Vagina (tissue), 2 donors: ENCODE measurements around the gene TRIB2. TPM values are rescaled to one million over a fixed set of nuclear protein-coding genes. Genes with fewer than 3 reads are reported as not detected.

ENCODE experiments used
- DNase-seq, 2 donors: peaks; one replicate each; pipeline ENCODE4 v3.0.0-alpha.2; 2017; ENCODE audit errors: extremely low spot score in 2 of 2
- H3K27ac ChIP-seq: fragments of 200-600 bp; sonication (generic); one replicate; pipeline ENCODE4 v1.5.1; 2019
- H3K27me3 ChIP-seq: fragments of 200-600 bp; sonication (generic); one replicate; pipeline ENCODE4 v1.5.1; 2019
- H3K36me3 ChIP-seq, 2 donors: fragments of 200-600 bp; sonication (generic); one replicate each; pipeline ENCODE4 v1.5.1; 2017 to 2019
- H3K4me1 ChIP-seq: fragments of 200-600 bp; sonication (generic); one replicate; pipeline ENCODE4 v1.5.1; 2019
- H3K4me3 ChIP-seq, 2 donors: fragments of 200-600 bp; sonication (generic); 1 replicate in 1 of 2; 2 replicates in 1 of 2; pipeline ENCODE4 v1.5.1; 2016 to 2019
- H3K9me3 ChIP-seq: fragments of 200-600 bp; sonication (generic); one replicate; pipeline ENCODE4 v1.5.1; 2019
- POLR2A ChIP-seq, 2 donors: fragments of 450-650 bp; IDR thresholded peaks; one replicate each; pipeline ENCODE4 v1.6.1; 2017; ENCODE audit warnings: antibody characterized with exemption in 2 of 2, mild to moderate bottlenecking in 2 of 2, moderate library complexity in 2 of 2
- POLR2AphosphoS5 ChIP-seq, 2 donors: sonication (generic); formaldehyde crosslinking; IDR thresholded peaks; one replicate each; pipeline ENCODE4 v1.9.0; 2017; ENCODE audit warnings: antibody characterized with exemption in 2 of 2, mild to moderate bottlenecking in 2 of 2, low read depth in 1 of 2; ENCODE audit not compliant: insufficient read depth in 1 of 2
- intact Hi-C: fragments of 100-400 bp; cut with DNase I; formaldehyde crosslinking; loops from one replicate; pipeline ENCODE4 v1.15.1; 2023
- total RNA-seq: library from RNA; depleted of rRNA; stranded (reverse); fragments of >200 nt; gene quantifications from one replicate; pipeline ENCODE4 v1.2.3, GENCODE V29; 2016
- TF ChIP-seq, protein P1 (sequence below), 3 experiments: fragments of 450-650 bp in 2 of 3; fragments of 200-600 bp in 1 of 3; sonication (generic) in 1 of 3; IDR thresholded peaks; one replicate each; pipeline ENCODE4 v1.5.1; 2017 to 2019; ENCODE audit warnings: antibody characterized with exemption in 3 of 3, mild to moderate bottlenecking in 2 of 3, moderate library complexity in 2 of 3

The TRIB2 gene
- total RNA-seq, 1 donor from 2014 or later, result 64.8 TPM

GRCh38 chr2:12767541-12767940, 50.8 kb downstream of the TRIB2 start:
- no peak for TF ChIP-seq POLR2AphosphoS5 (IDR thresholded peaks at IDR 0.05; ENCODE audit: insufficient read depth in 1 of 2, low read depth in 1 of 2)
- no peak for TF ChIP-seq POLR2A (IDR thresholded peaks at IDR 0.05)
- TF ChIP-seq, protein P1, sequence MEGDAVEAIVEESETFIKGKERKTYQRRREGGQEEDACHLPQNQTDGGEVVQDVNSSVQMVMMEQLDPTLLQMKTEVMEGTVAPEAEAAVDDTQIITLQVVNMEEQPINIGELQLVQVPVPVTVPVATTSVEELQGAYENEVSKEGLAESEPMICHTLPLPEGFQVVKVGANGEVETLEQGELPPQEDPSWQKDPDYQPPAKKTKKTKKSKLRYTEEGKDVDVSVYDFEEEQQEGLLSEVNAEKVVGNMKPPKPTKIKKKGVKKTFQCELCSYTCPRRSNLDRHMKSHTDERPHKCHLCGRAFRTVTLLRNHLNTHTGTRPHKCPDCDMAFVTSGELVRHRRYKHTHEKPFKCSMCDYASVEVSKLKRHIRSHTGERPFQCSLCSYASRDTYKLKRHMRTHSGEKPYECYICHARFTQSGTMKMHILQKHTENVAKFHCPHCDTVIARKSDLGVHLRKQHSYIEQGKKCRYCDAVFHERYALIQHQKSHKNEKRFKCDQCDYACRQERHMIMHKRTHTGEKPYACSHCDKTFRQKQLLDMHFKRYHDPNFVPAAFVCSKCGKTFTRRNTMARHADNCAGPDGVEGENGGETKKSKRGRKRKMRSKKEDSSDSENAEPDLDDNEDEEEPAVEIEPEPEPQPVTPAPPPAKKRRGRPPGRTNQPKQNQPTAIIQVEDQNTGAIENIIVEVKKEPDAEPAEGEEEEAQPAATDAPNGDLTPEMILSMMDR (IDR thresholded peaks at IDR 0.05), result no peak
- DNase-seq, result no peak
- H3K27ac ChIP-seq, result no peak overlapping the region
- no peak overlapping the region for H3K4me3 ChIP-seq
- H3K36me3 ChIP-seq, result no peaks in the 10 kb centered on the region
- H3K27me3 ChIP-seq, result no peaks in the 10 kb centered on the region
- no peaks in the 10 kb centered on the region for H3K4me1 ChIP-seq
- intact Hi-C loops, result no loop called here
- H3K9me3 ChIP-seq, result no peaks in the 10 kb centered on the region

DNA sequence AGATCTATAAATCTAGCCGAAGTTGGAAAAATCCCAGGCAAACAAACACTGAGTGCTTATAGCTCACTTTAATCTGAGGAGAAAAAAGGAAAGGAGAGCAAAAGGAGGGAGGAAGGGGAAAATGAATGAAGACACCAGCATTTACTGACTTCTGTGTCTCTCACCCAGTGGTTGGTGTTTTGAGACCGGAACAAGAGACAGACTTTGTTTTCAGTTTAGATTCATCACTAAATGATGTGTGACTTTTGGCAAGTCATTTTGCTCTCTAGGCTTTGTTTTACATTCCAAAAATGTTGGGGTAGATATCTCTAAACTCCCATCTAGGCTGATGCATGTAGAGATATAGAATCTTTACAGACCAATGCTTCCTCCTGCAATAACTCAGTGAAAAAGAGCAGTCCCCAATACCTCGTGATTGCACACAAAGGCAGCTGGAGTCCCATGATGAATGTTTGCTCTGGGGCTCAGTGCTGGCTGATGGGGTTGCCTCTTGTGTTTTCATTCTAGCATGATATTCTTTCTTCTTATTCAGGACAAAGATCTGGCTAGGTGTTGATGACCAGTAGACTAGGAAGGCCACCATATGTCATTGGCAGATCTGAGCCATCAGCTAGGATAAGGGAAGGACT, 51.4 kb downstream of the TRIB2 start:
- H3K36me3 ChIP-seq, result no peaks in the 10 kb centered on the region
- intact Hi-C loops, result no loop called here
- DNase-seq, result no peak
- no peaks in the 10 kb centered on the region for H3K9me3 ChIP-seq
- H3K4me3 ChIP-seq, result no peak overlapping the region
- no peak overlapping the region for H3K27ac ChIP-seq
- no peaks in the 10 kb centered on the region for H3K27me3 ChIP-seq
- no peaks in the 10 kb centered on the region for H3K4me1 ChIP-seq
- TF ChIP-seq POLR2AphosphoS5 (IDR thresholded peaks at IDR 0.05; ENCODE audit: insufficient read depth in 1 of 2, low read depth in 1 of 2), result no peak
- TF ChIP-seq POLR2A (IDR thresholded peaks at IDR 0.05), result no peak
- TF ChIP-seq, protein P1 (IDR thresholded peaks at IDR 0.05), result no peak

- intact Hi-C loops, result no loop called here
- TF ChIP-seq POLR2AphosphoS5 (IDR thresholded peaks at IDR 0.05; ENCODE audit: insufficient read depth in 1 of 2, low read depth in 1 of 2) (no peak), POLR2A (IDR thresholded peaks at IDR 0.05) (no peak)
- TF ChIP-seq, protein P1 (IDR thresholded peaks at IDR 0.05), result no peak
- Histone ChIP-seq H3K9me3 (no peaks in the 10 kb centered on the region), H3K4me1 (no peaks in the 10 kb centered on the region), H3K27me3 (no peaks in the 10 kb centered on the region), H3K36me3 (no peaks in the 10 kb centered on the region), H3K4me3 (no peak overlapping the region), H3K27ac (no peak overlapping the region)
- DNase-seq, result no peak
These were observed 52.9 kb downstream of the TRIB2 start for GRCh38 chr2:12769492-12770105.

- H3K4me1 ChIP-seq, result no peaks in the 10 kb centered on the region
- H3K27ac ChIP-seq, result no peak overlapping the region
- H3K36me3 ChIP-seq, result no peaks in the 10 kb centered on the region
- H3K27me3 ChIP-seq, result no peaks in the 10 kb centered on the region
- H3K9me3 ChIP-seq, result no peaks in the 10 kb centered on the region
- TF ChIP-seq POLR2A (IDR thresholded peaks at IDR 0.05), result no peak
- TF ChIP-seq POLR2AphosphoS5 (IDR thresholded peaks at IDR 0.05; ENCODE audit: insufficient read depth in 1 of 2, low read depth in 1 of 2), result no peak
- TF ChIP-seq, protein P1 (IDR thresholded peaks at IDR 0.05), result no peak
- DNase-seq, result no peak
- intact Hi-C loops, result no loop called here
- H3K4me3 ChIP-seq, result no peak overlapping the region
These were observed 53.7 kb downstream of the TRIB2 start for GRCh38 chr2:12770300-12770968.

DNA sequence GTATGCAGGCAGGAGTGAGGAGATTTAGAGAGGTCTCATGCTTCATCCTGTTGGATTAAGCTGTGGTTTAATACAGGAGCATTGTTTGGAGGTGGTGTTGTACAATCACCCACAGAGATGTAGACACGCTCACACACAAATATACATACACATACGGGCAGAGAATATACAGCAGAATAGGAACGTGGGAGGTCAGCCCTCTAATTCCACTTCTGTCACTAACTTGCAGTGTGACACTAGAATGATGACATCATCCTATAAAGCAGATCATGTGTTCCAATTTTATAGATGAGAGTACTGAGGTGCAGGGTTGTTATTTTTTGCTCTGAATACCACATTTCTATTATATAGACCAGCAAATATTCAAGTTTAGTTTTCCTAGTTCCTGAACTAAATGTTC, 54.4 kb downstream of the TRIB2 start:
- Histone ChIP-seq H3K9me3 (no peaks in the 10 kb centered on the region), H3K27me3 (no peaks in the 10 kb centered on the region), H3K4me3 (no peak overlapping the region), H3K4me1 (no peaks in the 10 kb centered on the region), H3K36me3 (no peaks in the 10 kb centered on the region), H3K27ac (no peak overlapping the region)
- no peak for DNase-seq
- intact Hi-C loops, result no loop called here
- TF ChIP-seq POLR2A (IDR thresholded peaks at IDR 0.05) (no peak), POLR2AphosphoS5 (IDR thresholded peaks at IDR 0.05; ENCODE audit: insufficient read depth in 1 of 2, low read depth in 1 of 2) (no peak)
- TF ChIP-seq, protein P1 (IDR thresholded peaks at IDR 0.05), result no peak
